ENCODE measurements around the gene GLCE.

GLCE gene

DNA sequence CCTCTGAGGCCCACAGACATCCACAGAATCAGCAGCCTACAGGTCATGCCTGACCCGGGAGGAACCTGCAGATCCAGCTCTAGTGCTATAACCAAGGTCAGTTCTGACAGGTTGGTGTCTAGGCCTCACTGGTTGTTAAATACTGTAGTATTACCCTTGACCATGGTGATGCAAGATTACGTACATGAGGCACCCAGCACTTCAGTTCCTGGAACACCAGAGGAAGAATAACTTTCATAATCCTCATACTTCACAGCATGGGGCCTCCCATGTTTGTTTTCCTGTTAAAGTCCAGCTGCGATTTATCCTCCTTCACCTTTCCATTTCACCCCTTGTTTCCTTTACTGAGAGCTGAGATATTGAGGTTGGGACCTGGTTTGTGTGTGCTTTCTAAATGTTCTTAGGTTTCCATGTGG lies 34.4 kb upstream of the GLCE start:
- ATAC-seq, result no peak
- TF ChIP-seq, protein P1, sequence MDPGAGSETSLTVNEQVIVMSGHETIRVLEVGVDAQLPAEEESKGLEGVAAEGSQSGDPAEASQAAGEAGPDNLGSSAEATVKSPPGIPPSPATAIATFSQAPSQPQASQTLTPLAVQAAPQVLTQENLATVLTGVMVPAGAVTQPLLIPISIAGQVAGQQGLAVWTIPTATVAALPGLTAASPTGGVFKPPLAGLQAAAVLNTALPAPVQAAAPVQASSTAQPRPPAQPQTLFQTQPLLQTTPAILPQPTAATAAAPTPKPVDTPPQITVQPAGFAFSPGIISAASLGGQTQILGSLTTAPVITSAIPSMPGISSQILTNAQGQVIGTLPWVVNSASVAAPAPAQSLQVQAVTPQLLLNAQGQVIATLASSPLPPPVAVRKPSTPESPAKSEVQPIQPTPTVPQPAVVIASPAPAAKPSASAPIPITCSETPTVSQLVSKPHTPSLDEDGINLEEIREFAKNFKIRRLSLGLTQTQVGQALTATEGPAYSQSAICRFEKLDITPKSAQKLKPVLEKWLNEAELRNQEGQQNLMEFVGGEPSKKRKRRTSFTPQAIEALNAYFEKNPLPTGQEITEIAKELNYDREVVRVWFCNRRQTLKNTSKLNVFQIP (CRISPR knock-in tag; IDR thresholded peaks at IDR 0.05; ENCODE audit: borderline replicate concordance, low read depth), result no peak
- TF ChIP-seq ARNTL (CRISPR knock-in tag; IDR thresholded peaks at IDR 0.05; ENCODE audit: borderline replicate concordance, low read depth) (no peak), TOX (CRISPR knock-in tag; IDR thresholded peaks at IDR 0.05; ENCODE audit: borderline replicate concordance) (no peak), SNAI2 (CRISPR knock-in tag; IDR thresholded peaks at IDR 0.05) (no peak), GLIS3 (CRISPR knock-in tag; IDR thresholded peaks at IDR 0.05) (no peak), TCF4 (CRISPR knock-in tag; IDR thresholded peaks at IDR 0.05; ENCODE audit: borderline replicate concordance) (no peak), RARB (CRISPR knock-in tag; IDR thresholded peaks at IDR 0.05) (no peak), ZNF565 (CRISPR knock-in tag; conservative IDR thresholded peaks at IDR 0.05; ENCODE audit: low read depth) (no peak), PATZ1 (CRISPR knock-in tag; IDR thresholded peaks at IDR 0.05; ENCODE audit: borderline replicate concordance) (no peak), ZNF70 (CRISPR knock-in tag; IDR thresholded peaks at IDR 0.05) (no peak), CREB5 (CRISPR knock-in tag; IDR thresholded peaks at IDR 0.05; ENCODE audit: low read depth) (no peak), ZFP30 (CRISPR knock-in tag; IDR thresholded peaks at IDR 0.05) (no peak), ZFP3 (CRISPR knock-in tag; IDR thresholded peaks at IDR 0.05) (no peak), CSDC2 (CRISPR knock-in tag; IDR thresholded peaks at IDR 0.05) (no peak), ESRRG (CRISPR knock-in tag; IDR thresholded peaks at IDR 0.05) (no peak), BACH2 (CRISPR knock-in tag; IDR thresholded peaks at IDR 0.05; ENCODE audit: borderline replicate concordance) (no peak)

- ATAC-seq, result no peak
- TF ChIP-seq CSRNP3 (CRISPR knock-in tag; IDR thresholded peaks at IDR 0.05), result no peak
- TF ChIP-seq CSDC2 (CRISPR knock-in tag; IDR thresholded peaks at IDR 0.05), result no peak
- TF ChIP-seq, protein P1 (CRISPR knock-in tag; IDR thresholded peaks at IDR 0.05; ENCODE audit: borderline replicate concordance, low read depth), result no peak
- TF ChIP-seq ZNF565 (CRISPR knock-in tag; conservative IDR thresholded peaks at IDR 0.05; ENCODE audit: low read depth), result no peak
- no peak for TF ChIP-seq ZFP3 (CRISPR knock-in tag; IDR thresholded peaks at IDR 0.05)
- TF ChIP-seq ZFP30 (CRISPR knock-in tag; IDR thresholded peaks at IDR 0.05), result no peak
Observed at GRCh38 chr15:69127306-69127705, 33.1 kb upstream of the GLCE start.

DNA sequence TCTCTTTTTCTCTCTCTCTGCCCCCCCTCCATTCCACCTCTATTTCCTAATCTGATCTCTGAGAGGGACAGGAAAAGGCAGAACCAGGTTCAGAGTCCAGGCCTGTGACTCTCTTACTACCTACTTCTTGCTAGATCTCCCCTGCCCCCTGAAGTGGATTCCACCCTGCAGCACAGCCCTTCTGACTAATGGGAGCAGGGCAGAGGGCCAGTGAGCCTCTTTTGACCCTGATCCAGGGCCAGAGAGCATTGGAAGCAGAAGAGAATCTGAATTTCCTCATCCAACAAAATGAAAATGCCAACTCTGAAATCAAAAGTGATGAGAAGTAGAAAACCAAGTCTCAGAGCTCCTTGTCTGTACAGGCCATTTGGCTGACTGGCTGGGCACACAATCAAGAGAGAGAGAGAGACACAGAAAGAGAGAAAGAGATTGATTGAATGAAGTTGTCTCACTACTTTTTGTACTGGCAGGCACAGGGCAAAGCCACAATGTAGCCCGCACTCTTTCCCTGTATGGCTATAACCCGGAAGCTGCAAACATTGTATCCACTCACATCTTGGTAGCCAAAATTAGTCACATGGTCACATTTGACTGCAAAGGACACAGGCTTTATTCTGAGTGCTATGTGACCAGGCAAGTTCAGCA lies 31.6 kb upstream of the GLCE start:
- ATAC-seq, result no peak; the same call in 2 of the 3 replicates
- TF ChIP-seq RARB (CRISPR knock-in tag; IDR thresholded peaks at IDR 0.05), result no peak
- no peak for TF ChIP-seq TCF4 (CRISPR knock-in tag; IDR thresholded peaks at IDR 0.05; ENCODE audit: borderline replicate concordance)
- TF ChIP-seq ZNF8 (CRISPR knock-in tag; IDR thresholded peaks at IDR 0.05), result no peak
- TF ChIP-seq ZNF565 (CRISPR knock-in tag; conservative IDR thresholded peaks at IDR 0.05; ENCODE audit: low read depth), result no peak
- TF ChIP-seq SNAI2 (CRISPR knock-in tag; IDR thresholded peaks at IDR 0.05), result no peak
- TF ChIP-seq ESRRG (CRISPR knock-in tag; IDR thresholded peaks at IDR 0.05), result no peak
- no peak for TF ChIP-seq ARNTL (CRISPR knock-in tag; IDR thresholded peaks at IDR 0.05; ENCODE audit: borderline replicate concordance, low read depth)
- TF ChIP-seq TOX (CRISPR knock-in tag; IDR thresholded peaks at IDR 0.05; ENCODE audit: borderline replicate concordance), result no peak
- TF ChIP-seq GLIS3 (CRISPR knock-in tag; IDR thresholded peaks at IDR 0.05), result no peak
- no peak for TF ChIP-seq PPARA (CRISPR knock-in tag; IDR thresholded peaks at IDR 0.05; ENCODE audit: borderline replicate concordance)

Data from SK-N-SH treated with all-trans-retinoic acid at 6 μM for 48 hours (cell line).